ENCODE results near the gene PRAMEF11.
A peak's percentile ranks its signal among the peaks of the same experiment; 100 is the strongest.
"Not testable (repeated sequence)": the region's sequence is repeated elsewhere in the genome, so short reads cannot be mapped to it uniquely, and the experiment has no call there.

The PRAMEF11 gene

DNA sequence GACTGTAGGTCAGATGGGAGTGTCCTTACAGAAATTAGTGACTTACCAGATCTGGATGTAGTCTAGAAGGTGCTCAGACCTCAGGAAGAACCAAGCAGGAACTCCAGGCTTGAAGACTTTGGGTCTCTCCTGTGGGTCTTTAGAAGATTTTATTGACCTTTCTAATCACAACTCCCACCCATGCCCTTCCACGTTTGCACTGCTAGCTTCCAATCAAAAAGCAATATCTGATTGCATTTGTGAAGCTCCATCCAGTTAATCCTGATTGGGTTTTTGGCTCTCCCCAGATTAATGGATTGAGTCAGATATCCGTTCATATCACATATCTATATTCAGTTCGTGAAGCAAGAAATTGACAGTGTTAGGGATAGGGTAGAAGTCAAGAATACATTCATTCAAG is at the start of gene PRAMEF11:
Gene PRAMEF11 (minus strand): TSS at position 101 of the 400 bp plus-strand sequence. CDS start 2,621 bp downstream, outside the sequence.
- DNase-seq, result not testable (repeated sequence)

DNA sequence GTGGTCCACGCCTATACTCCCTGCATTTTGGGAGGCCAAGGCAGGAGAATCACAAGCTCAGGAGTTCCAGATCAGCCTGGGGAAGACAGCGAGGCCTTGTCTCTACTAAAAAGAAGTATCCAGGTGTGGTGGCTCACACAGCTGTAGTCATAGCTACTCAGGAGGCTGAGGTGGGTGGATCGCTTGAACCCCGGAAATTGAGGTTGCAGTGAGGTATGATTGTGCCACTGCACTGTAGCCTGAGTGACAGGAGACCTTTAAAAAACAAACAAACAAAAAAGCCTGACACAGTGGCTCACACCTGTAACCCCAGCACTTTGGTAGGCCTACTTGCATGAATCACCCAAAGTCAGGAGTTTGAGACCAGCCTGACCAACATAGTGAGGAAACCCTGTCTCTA is 47.2 kb upstream of the PRAMEF11 start:
- DNase-seq, result not testable (repeated sequence)

DNA sequence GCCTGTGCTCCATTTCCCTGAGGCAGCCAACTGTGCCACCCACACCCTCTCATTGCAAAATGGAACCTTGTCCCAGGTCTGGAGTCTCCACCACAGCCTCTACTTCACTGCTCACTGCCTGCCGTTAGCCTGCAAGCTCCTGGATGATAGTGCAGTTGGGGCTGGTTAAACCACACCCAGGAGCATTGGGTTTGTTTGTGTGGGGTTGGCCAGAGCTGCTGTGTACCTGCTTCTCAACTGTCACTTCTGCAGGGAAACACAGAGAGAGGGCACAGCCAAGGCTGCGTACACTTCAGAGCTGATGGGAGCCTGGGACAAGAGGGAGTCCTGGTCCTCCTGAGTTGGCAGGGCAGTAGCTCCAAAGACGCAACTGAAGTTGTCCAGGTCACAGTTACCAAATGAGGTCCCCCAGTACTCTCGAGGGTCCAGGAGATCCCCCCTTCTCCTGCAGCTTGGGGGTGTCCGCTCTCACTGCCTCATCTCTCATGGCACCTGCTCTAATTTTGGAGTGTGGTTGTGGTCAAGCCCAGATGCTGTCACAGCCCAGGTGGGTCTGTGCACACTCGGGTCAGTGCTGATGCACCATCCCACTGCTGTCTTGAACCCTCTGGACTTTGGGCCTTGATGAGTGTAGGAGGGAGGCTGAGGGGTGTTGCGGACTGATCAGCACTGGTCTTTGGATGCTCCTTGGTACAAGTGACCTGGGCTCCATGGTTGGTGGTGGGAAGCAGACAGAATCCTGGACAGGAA is 32.1 kb upstream of the PRAMEF11 start:
- DNase-seq, result not testable (repeated sequence)

DNA sequence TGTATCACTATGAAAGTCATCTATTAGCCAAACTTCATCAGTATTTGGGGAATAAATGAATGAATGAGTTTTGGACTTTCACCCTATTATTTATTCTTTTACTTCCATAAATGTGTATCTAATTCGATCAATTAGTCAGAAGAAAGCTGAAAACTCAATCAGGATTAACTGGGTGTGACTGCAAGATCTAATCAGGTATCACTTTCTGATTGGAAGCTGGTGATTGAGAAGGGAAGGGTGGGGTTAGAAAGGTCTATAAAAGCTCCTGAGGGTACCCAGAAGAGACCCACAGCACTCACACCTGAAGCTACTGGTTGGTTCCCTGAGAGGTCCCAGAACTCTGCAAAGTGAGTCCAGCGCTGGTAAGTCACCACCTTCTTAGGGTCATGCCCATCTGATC is 25.6 kb upstream of the PRAMEF11 start, which contains the start of gene PRAMEF2:
Gene PRAMEF2 (plus strand): TSS at position 301 of the 400 bp plus-strand sequence. CDS start 1,924 bp downstream, outside the sequence.
- DNase-seq, result not testable (repeated sequence)

DNA sequence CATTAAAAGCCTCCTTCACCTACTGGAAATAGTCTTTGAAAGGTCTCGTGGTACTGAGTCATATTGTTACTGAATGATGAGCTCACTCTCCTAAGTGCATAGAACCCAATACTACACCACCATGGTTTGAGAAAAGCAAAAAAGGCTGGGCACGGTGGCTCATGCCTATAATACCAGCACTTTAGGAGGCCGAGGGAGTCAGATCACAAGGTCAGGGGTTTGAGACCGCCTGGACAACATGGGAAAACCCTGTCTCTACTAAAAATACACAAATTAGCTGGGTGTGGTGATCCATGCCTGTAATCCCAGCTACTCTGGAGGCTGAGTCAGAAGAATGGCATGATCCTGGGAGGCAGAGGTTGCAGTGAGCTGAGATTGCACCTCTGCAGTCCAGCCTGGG is 20.6 kb upstream of the PRAMEF11 start:
- DNase-seq, result no peak

DNA sequence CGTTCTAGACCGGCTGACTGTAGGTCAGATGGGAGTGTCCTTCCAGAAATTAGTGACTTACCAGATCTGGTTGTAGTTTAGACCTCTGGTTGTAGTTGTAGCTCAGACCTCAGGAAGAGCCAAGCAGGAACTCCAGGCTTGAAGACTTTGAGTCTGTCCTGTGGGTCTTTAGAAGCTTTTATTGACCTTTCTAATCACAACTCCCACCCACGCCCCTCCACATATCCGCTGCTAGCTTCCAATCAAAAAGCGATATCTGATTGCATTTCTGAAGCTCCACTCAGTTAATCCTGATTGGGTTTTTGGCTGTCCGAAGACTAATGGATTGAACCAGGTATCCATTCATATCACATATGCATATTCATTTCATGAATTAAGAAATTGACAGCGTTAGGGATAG is 17.4 kb upstream of the PRAMEF11 start, which contains the start of gene HNRNPCL1:
Gene HNRNPCL1 (minus strand): TSS at position 101 of the 400 bp plus-strand sequence. CDS start 431 bp downstream, outside the sequence.
- DNase-seq, result not testable (repeated sequence)

DNA sequence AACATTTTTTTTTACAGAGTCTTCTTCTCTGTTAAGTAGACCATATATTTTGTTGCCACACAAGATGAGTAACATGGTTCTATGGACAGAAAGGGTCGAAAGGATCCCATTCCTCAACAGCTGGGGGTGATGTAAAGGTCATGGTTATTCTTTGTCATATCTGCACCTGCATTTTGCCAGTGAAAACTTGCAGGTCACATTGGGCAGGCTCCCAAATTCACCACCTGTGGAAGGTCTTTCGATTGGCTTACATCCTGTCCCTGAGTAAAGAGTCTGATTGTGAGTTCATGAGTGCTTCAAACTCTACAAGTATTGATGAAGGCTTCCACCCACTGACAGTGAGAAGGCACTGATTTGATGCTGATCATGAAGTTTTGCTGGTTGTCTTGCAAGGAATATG is 2.0 kb upstream of the PRAMEF11 start:
- not testable (repeated sequence) for DNase-seq

DNA sequence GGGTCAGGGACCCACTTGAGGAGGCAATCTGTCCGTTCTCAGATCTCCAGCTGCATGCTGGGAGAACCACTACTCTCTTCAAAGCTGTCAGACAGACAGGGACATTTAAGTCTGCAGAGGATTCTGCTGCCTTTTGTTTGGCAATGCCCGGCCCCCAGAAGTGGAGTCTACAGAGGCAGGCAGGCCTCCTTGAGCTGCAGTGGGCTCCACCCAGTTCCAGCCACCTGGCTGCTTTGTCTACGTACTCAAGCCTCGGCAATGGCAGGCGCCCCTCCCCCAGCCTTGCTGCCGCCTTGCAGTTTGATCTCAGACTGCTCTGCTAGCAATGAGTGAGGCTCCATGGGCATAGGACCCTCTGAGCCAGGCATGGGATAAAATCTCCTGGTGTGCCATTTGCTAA is 12.1 kb downstream of the PRAMEF11 start:
- DNase-seq, result peak in 1 of 2 experiments; percentile 26

DNA sequence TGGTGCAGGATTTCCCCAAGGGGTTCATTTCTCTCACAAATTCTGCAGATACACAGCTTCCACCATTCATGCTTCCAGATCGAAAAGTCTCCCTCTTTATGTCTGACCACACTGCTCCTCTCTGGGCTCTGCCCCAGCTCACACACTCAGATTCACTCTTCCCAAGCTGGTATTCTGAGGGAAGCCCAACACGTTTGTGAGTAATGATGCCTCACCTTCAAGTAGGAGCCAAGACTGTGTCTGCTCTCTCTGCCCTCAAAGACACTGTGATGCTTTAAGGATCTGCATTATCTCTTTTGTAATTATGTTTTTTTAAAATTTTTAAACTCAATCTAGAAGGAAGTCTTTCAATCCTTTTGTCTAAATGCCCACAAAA is 19.8 kb downstream of the PRAMEF11 start:
- DNase-seq, result no peak

DNA sequence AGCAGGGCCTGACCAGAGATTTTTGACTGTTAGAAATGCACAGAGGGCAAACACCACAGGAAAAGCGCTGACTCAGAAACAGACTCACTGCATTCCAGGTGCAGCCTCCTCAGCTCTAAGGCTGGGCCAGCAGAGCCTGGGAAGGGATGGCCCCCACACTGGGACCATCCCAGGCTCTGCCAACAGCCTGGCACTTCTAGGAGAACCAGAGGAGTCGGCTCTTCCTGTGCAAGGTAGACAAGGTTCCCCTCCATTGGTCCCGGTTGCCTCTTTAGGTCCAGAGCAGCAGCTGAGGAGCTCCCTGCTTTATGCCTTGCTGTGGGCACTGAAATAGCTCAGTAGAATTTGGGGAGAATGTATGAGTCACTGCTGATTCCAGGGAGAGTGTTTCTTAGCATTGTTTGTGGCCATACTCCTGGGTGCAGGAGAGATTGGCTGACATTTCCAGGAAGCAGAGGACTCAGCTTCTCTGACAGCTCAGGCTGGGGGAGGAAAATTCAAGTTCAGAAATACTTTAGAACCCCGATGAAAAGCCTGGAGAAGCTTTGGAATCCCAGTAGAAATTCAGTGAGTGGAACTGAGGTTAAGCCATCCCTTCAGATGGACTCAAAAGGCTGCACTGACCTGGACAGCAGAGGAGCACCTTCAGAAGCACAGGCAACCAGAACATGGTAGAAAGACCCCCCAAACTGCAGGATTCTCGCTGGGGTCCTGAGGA is 20.4 kb downstream of the PRAMEF11 start:
- no peak for DNase-seq

DNA sequence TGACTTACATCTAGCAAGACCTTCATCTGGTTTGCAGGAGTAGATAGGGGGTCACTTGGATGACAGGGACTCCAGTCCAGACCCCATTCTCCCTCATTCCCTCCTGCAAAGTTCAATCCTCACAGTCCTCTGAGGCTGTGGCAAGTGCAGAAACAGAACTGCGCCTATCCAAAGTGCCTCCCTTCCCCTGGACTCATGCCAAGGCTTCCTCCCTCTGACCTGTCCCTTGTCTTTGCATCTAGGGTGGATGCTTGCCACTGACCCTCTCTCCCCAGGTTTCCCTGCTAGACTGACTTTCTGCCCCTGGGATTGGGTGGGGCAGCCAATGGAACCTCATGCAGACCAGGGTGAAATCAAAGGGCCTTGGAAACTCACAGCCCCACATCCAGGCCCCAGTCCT is 21.3 kb downstream of the PRAMEF11 start:
- no peak for DNase-seq

DNA sequence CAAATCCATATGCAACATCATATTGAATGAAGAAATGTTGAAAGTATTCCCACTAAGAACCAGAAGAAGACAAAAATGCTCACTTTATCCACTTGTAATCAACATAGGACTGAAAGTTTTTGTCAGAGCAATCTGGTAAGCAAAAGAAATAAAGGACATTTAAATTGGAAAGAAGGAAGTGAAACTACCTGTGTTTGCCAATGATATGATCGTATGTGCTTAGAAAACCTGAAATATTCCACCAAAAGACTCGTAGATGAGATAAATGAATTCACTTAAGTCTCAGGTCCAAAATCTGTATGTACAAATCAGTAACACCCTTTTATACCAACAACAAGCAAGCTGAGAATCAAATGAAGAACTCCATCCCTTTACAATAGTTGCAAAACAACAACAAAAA is 31.5 kb downstream of the PRAMEF11 start:
- no peak for DNase-seq

DNA sequence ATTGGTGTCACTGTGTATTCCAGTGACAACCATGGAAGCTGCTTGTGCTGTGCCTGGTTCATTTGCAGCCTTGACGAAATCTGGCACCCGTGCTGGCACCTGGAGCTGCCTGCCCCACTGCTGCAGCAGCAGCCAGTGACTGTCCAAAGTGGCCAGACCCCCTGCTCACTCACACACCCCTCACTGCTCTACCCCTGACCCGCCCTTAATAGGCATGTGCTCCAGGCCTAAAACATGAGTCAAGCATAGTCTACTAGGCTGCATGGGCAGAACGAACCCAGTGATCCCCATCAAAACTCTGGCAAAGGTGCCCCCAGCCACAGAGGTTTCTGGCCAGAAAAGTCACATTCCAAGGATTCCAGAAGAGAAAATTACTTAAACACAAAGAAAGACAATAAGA is 32.3 kb downstream of the PRAMEF11 start:
- no peak for DNase-seq

DNA sequence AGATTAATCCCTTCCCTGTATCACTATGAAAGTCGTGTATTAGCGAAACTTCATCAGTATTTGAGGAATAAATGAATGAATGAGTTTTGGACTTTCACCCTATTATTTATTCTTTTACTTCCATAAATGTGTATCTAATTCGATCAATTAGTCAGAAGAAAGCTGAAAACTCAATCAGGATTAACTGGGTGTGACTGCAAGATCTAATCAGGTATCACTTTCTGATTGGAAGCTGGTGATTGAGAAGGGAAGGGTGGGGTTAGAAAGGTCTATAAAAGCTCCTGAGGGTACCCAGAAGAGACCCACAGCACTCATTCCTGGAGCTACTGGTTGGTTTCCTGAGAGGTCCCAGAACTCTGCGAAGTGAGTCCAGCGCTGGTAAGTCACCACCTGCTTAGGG is 40.1 kb downstream of the PRAMEF11 start, which contains the start of gene PRAMEF1:
Gene PRAMEF1 (plus strand): TSS at position 301 of the 400 bp plus-strand sequence. CDS start 1,831 bp downstream, outside the sequence.
- DNase-seq, result not testable (repeated sequence)

DNA sequence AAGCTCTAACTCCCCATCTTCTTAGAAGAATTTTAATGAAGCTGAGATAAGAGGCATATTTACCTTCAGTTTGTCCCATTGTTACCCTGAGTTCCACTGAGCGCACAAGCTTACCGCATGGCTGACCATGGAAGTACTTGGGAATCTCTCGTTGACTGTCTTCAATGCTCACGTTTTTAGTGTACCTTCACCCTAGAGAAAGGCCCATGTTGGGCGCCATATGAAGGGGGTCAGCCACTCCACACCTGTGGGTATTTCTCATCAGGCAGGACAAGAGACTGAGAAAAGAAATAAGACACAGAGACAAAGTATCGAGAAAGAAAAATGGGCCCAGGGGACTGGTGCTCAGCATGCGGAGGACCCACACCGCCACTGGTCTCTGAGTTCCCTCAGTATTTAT is 46.5 kb downstream of the PRAMEF11 start:
- not testable (repeated sequence) for DNase-seq

DNA sequence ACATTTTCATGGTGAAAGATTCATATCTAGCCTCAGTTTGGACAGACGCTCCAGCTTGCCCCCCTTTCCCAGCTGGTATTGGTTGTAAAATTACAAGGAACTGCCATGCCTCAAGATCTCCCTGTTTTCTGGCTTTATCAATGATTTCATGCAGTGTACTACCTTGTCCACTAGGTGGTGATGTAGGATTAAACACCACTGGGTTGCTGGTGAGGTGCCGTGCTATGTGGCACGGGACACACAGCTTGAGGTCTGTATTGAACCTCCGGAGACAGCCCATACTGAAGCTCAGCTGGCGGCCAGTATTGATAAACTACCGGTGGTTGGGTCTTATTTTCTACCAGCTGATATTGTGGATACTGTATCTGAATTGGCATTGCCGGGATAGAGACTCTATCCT is 47.4 kb downstream of the PRAMEF11 start:
- DNase-seq, result not testable (repeated sequence)

DNA sequence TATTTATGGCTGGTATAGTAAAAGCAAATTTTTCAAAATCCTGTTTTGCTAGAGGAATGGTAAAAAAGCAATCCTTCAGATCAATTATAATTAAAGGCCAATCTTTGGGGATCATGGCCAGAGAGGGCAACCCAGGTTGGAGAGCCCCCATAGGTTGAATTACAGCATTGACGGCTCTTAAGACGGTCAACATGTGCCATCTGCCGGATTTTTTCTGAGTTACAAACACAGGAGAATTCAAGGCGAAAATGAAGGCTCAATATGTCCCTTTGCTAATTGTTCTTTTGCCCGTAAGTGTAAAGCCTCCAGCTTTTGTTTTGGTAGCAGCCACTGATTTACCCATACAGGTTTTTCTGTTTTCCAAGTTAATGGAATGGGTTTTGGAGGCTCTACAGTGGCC is 49.7 kb downstream of the PRAMEF11 start:
- DNase-seq, result not testable (repeated sequence)

DNA sequence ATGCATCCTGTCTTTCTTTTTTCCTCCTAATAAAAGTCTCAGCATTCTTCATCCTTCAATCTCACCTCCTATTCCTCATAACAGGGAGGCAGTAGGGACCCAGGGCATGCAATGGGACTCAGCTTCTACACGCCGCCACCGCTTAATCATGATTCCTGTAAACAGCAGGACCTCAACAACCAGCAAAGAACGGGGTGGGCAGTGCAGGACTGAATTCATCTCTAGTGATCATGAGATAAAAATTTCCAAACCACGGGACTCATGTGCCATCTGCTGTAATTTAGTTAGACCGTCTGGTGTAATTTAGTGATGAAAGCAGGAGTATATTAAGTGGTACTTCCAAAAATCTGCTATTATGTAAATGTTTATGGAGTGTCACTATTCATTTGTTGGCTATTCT is 52.3 kb downstream of the PRAMEF11 start:
- DNase-seq, result no peak

DNA sequence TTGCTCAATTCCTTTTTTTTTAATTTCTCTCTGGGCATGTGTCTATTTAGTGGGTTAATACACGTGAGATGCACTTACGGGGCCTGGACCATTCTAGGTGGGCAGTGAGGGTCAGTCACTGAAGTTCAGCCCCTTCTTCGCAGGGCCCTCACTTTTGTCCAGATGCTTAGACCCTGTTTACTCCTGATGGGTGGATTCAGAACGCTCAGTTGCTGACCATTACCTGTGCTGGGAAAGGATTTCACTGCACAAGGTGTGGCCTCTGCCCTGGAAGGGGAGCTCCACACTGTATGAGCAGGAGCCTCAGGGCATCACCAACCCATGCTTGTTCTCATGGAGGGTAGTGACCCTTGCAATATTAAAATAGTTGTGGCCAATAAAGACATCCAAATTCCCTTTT is 53.1 kb downstream of the PRAMEF11 start:
- DNase-seq, result no peak

DNA sequence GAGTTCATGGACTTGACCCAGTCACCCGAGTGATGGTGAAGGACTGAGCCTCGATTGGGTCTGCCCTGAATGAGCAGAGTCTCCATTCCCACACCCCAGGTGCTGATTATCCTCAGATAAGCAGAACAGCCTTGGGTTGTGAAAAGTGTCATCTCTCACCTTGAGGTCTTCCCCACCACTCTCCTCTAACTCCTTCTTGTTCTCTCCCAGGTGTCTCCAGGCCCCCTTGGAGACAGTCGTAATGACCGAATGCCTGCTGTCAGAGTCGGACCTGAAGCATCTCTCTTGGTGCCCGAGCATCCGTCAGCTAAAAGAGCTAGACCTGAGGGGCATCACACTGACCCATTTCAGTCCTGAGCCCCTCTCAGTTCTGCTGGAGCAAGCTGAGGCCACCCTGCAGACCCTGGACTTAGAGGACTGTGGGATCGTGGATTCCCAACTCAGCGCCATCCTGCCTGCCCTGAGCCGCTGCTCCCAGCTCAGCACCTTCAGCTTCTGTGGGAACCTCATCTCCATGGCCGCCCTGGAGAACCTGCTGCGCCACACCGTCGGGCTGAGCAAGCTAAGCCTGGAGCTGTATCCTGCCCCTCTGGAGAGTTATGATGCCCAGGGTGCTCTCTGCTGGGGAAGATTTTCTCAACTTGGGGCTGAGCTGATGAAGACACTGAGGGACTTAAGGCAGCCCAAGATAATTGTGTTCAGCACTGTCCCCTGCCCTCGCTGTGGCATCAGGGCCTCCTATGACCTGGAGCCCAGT is 54.2 kb downstream of the PRAMEF11 start:
- DNase-seq, result no peak

DNA sequence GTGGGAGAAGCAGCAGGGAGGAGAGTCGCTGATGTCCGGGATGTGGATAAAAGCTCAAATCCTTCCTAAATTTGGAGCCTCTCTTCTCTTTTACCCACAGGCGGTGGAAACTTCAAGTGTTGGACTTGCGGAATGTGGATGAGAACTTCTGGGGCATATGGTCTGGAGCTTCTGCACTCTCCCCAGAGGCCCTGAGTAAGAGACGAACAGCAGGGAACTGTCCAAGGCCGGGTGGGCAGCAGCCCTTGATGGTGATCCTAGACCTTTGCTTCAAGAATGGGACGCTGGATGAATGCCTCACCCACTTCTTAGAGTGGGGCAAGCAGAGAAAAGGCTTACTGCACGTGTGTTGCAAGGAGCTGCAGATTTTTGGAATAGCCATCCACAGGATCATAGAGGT is 55.8 kb downstream of the PRAMEF11 start:
- no peak for DNase-seq

DNA sequence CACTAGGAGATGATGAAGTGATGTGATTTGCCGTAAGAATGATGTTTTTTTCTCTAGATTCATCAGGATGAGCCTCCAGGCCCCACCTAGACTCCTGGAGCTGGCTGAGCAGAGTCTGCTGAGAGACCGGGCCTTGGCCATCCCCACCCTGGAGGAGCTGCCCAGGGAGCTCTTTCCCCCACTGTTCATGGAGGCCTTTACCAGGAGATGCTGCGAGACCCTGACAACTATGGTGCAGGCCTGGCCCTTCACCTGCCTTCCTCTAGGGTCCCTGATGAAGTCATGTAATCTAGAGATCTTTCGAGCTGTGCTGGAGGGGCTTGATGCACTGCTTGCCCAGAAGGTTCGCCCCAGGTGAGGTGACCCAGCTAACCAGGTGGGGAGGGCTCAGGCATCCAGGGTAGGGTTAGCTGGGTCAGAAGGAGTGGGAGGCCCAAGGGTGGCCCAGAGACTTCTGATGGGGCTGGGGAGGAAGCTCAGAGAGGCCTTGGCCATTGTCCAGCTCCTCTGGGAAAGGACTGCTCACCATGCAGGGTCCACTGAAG is 56.3 kb downstream of the PRAMEF11 start:
- no peak for DNase-seq
